K562 (cell line): Measurements from ENCODE around the gene LMO7. TPM values are rescaled to one million over a fixed set of nuclear protein-coding genes. Genes with fewer than 3 reads are reported as not detected.

Source experiments
- ATAC-seq: fragments of 200-7000 bp; cut with Tn5 transposase; 3 replicates; pipeline ENCODE4 v1.9.1; 2020; ENCODE audit warnings: moderate library complexity
- BruUV-seq: library from RNA; stranded (reverse); fragments of 400-500 nt; replicated peaks from 2 replicates; lab custom pipeline; 2021; lab: Mats Ljungman, UMichigan
- CTCF ChIA-PET: fragments of 300-600 bp; formaldehyde crosslinking; extraction: SDS; loops from one replicate; lab custom pipeline; 2021; ENCODE audit warnings: low intra/inter-chr PET ratio; lab: Yijun Ruan, JAX
- POLR2A ChIA-PET: fragments of 300-600, 350-650 bp; sonication (Branson Sonifier 250); formaldehyde crosslinking; extraction: SDS; loops from one replicate; lab custom pipeline; 2021; ENCODE audit warnings: antibody characterized with exemption, inconsistent platforms; lab: Yijun Ruan, JAX
- DNase-seq, 4 experiments: peaks; one replicate each; pipeline versions ENCODE4 v3.0.0 to v3.0.0-alpha.2; 2011 to 2018; ENCODE audit warnings: low spot score in 3 of 4, mixed read lengths in 3 of 4; ENCODE audit errors: extremely low read depth in 1 of 4
- FAIRE-seq: peaks from 2 replicates; lab custom pipeline; 2011; peaks lifted over from hg19 to GRCh38; lab: Jason Lieb, UNC
- H2AFZ ChIP-seq: 2 replicates; pipeline ENCODE4 v1.6.0; 2011; ENCODE audit warnings: low read depth, low read length, control low read depth, inconsistent platforms
- H3K27ac ChIP-seq: fragments of 200-600 bp; 3 replicates; pipeline ENCODE4 v1.8.0; 2011; ENCODE audit warnings: low read depth, mild to moderate bottlenecking, control low read depth, inconsistent platforms, low read length, moderate library complexity, mixed read lengths; ENCODE audit errors: extremely low read depth
- H3K27me3 ChIP-seq, 2 experiments: fragments of 300-600 bp in 1 of 2; 2 replicates in 1 of 2; 3 replicates in 1 of 2; pipeline versions ENCODE4 v1.6.0 to v1.8.0; 2011; ENCODE audit warnings: inconsistent platforms in 2 of 2, low read length in 2 of 2, mild to moderate bottlenecking in 1 of 2, mixed read lengths in 1 of 2, moderate library complexity in 1 of 2; ENCODE audit not compliant: control insufficient read depth in 2 of 2, insufficient read depth in 2 of 2
- H3K36me3 ChIP-seq: fragments of 300-600 bp; 3 replicates; pipeline ENCODE4 v1.8.0; 2011; ENCODE audit warnings: mild to moderate bottlenecking, low read length, inconsistent platforms; ENCODE audit not compliant: control insufficient read depth, insufficient read depth
- H3K4me1 ChIP-seq, 2 experiments: fragments of 200-600 bp in 1 of 2; replicated peaks in 1 of 2; 2 replicates in 1 of 2; 3 replicates in 1 of 2; pipeline versions ENCODE4 v1.5.1 to v1.8.0; 2011; ENCODE audit warnings: inconsistent platforms in 2 of 2, low read length in 2 of 2, mild to moderate bottlenecking in 1 of 2, mixed read lengths in 1 of 2, moderate library complexity in 1 of 2; ENCODE audit not compliant: control insufficient read depth in 2 of 2, insufficient read depth in 2 of 2
- H3K4me2 ChIP-seq: 2 replicates; pipeline ENCODE4 v1.6.1; 2011; ENCODE audit warnings: low read length, control low read depth, inconsistent platforms, mixed read lengths; ENCODE audit not compliant: insufficient read depth
- H3K4me3 ChIP-seq: fragments of 200-600 bp; sonication (generic), shearing (Covaris generic); 2 replicates; pipeline ENCODE4 v1.5.1; 2016; ENCODE audit warnings: control low read depth, inconsistent platforms
- H3K79me2 ChIP-seq: fragments of 200-600 bp; 3 replicates; pipeline ENCODE4 v1.8.0; 2011; ENCODE audit warnings: low read length, inconsistent platforms; ENCODE audit not compliant: control insufficient read depth, insufficient read depth
- H3K9ac ChIP-seq, 2 experiments: 2 replicates each; pipeline versions ENCODE4 v1.6.0 to v1.6.1; 2011; ENCODE audit warnings: low read depth in 2 of 2, low read length in 2 of 2, control low read depth in 1 of 2, inconsistent platforms in 1 of 2, mild to moderate bottlenecking in 1 of 2, mixed read lengths in 1 of 2; ENCODE audit not compliant: insufficient read depth in 1 of 2
- H3K9me1 ChIP-seq: one replicate; pipeline ENCODE4 v1.6.0; 2011; ENCODE audit warnings: inconsistent platforms, mild to moderate bottlenecking, low read length, moderate library complexity; ENCODE audit not compliant: control insufficient read depth, insufficient read depth
- H3K9me3 ChIP-seq: replicated peaks from 2 replicates; pipeline ENCODE4 v1.5.1; 2011; ENCODE audit warnings: low read depth, low read length, inconsistent platforms; ENCODE audit not compliant: control insufficient read depth, insufficient read depth
- H4K20me1 ChIP-seq: replicated peaks from 2 replicates; pipeline ENCODE4 v1.6.1; 2011; ENCODE audit warnings: low read length, inconsistent platforms, mixed read lengths; ENCODE audit not compliant: control insufficient read depth, insufficient read depth
- ARNT ChIP-seq, 2 experiments: fragments of 450-650 bp; IDR thresholded peaks; 2 replicates each; pipeline ENCODE4 v1.6.1; 2016; ENCODE audit warnings: mild to moderate bottlenecking in 1 of 2
- ATF7 ChIP-seq: fragments of 450-650 bp; IDR thresholded peaks from 2 replicates; pipeline ENCODE4 v1.7.1; 2014; ENCODE audit warnings: mild to moderate bottlenecking, moderate library complexity
- C11orf30 ChIP-seq: fragments of 450-650 bp; IDR thresholded peaks from 2 replicates; pipeline ENCODE4 v1.6.1; 2016; ENCODE audit warnings: low read depth, mild to moderate bottlenecking
- E2F6 ChIP-seq, 2 experiments: IDR thresholded peaks; 2 replicates each; pipeline ENCODE4 v1.6.1; 2011; ENCODE audit warnings: borderline replicate concordance in 1 of 2, control low read depth in 1 of 2, low read depth in 1 of 2, low read length in 1 of 2, mild to moderate bottlenecking in 1 of 2, mixed read lengths in 1 of 2, moderate library complexity in 1 of 2; ENCODE audit not compliant: insufficient read depth in 1 of 2, insufficient read length in 1 of 2, poor library complexity in 1 of 2, severe bottlenecking in 1 of 2; ENCODE audit errors: extremely low read depth in 1 of 2
- E4F1 ChIP-seq: fragments of 250-450 bp; sonication (Bioruptor Pico); IDR thresholded peaks from 2 replicates; pipeline ENCODE4 v1.5.0; 2021; ENCODE audit warnings: mild to moderate bottlenecking, borderline replicate concordance
- HNRNPLL ChIP-seq: fragments of 200-400 bp; formaldehyde crosslinking; IDR thresholded peaks from 2 replicates; pipeline ENCODE4 v1.6.1; 2017; ENCODE audit warnings: low read length, low read depth, mild to moderate bottlenecking; ENCODE audit not compliant: poor library complexity, severe bottlenecking
- KDM2B ChIP-seq: fragments of 250-450 bp; sonication (Bioruptor Pico); IDR thresholded peaks from 2 replicates; pipeline ENCODE4 v1.8.0; 2021; ENCODE audit warnings: mild to moderate bottlenecking, moderate library complexity
- KLF16 ChIP-seq: IDR thresholded peaks from 2 replicates; pipeline ENCODE4 v1.6.1; 2016; ENCODE audit warnings: antibody characterized with exemption
- MBD1 ChIP-seq: fragments of 250-450 bp; sonication (Bioruptor Pico); IDR thresholded peaks from 2 replicates; pipeline ENCODE4 v1.8.0; 2022; ENCODE audit warnings: inconsistent platforms
- POLR3A ChIP-seq: IDR thresholded peaks from 2 replicates; pipeline ENCODE4 v1.6.1; 2011; ENCODE audit warnings: borderline replicate concordance, mild to moderate bottlenecking, moderate library complexity; ENCODE audit not compliant: insufficient read length, insufficient read depth; ENCODE audit errors: extremely low read depth
- TBP ChIP-seq: optimal IDR thresholded peaks from 2 replicates; pipeline ENCODE3; 2011; ENCODE audit warnings: low read depth, low read length, improper control_type of control experiment
- ZFP36 ChIP-seq: fragments of 150-350 bp; IDR thresholded peaks from 2 replicates; pipeline ENCODE4 v1.6.1; 2018; ENCODE audit warnings: low read length, low read depth; ENCODE audit not compliant: partially characterized antibody
- ZFPM2 ChIP-seq: fragments of 250-450 bp; sonication (Bioruptor Pico); IDR thresholded peaks from 2 replicates; pipeline ENCODE4 v1.5.1; 2022; ENCODE audit warnings: mild to moderate bottlenecking
- ZNF12 ChIP-seq: sonication (generic); formaldehyde crosslinking; IDR thresholded peaks from 2 replicates; pipeline ENCODE4 v1.4.0; 2020; ENCODE audit warnings: mild to moderate bottlenecking, missing genetic modification reagents
- ZNF146 ChIP-seq: IDR thresholded peaks from one replicate; pipeline ENCODE4 v1.6.1; 2018; ENCODE audit warnings: missing compliant biosample characterization; ENCODE audit not compliant: unreplicated experiment
- WGBS: fragments of 100-300 bp; shearing (Covaris generic); methylation state at CpG from one replicate; pipeline ENCODE4 v1.1.6; 2016; ENCODE audit warnings: low coverage, mixed read lengths; ENCODE audit not compliant: insufficient coverage; ENCODE audit errors: missing lambda C conversion rate; 5-methylcytosine and 5-hydroxymethylcytosine counted together
- in situ Hi-C: fragments of 300-500 bp; cut with MboI; formaldehyde crosslinking; loops from 4 replicates; pipeline ENCODE4 v1.15.0; 2018; ENCODE audit warnings: inconsistent platforms, mixed read lengths
- intact Hi-C: fragments of 100-400 bp; cut with micrococcal nuclease; formaldehyde crosslinking; loops from 2 replicates; pipeline ENCODE4 v1.14.2; 2022
- polyA plus RNA-seq, 8 experiments: library from polyadenylated mRNA; depleted of rRNA in 4 of 8; stranded (reverse) in 5 of 8; unstranded in 3 of 8; fragments of >200 nt; fragmentation: Nextera tagmentation in 2 of 8; fragmentation: Illumina TruSeq in 1 of 8; extraction: Ambion mirVana in 2 of 8; extraction: Trizol in 1 of 8; gene quantifications; 2 replicates each; pipeline versions ENCODE4 v1.2.1 to v1.2.3, GENCODE V29; 2011 to 2014; ENCODE audit warnings: inconsistent platforms in 1 of 8, missing spikeins in 1 of 8
- total RNA-seq, 7 experiments: library from RNA; depleted of rRNA in 6 of 7; stranded (reverse); fragments of >200 nt in 6 of 7; fragmentation: Illumina TruSeq in 2 of 7; extraction: Trizol in 2 of 7; gene quantifications; 2 replicates each; pipeline versions ENCODE4 v1.2.1 to v1.2.3, GENCODE V29; 2011 to 2021; ENCODE audit warnings: low replicate concordance in 1 of 7

The LMO7 gene
- total and polyA plus RNA-seq, 9 of the 15 experiments (the other 6 are each of a cell fraction or from before 2014, with no cell fraction given): 0.42 to 4.3 (median 1.7) TPM

- no peak overlapping the region for H2AFZ ChIP-seq
- no peaks in the 10 kb centered on the region for H3K9me3 ChIP-seq
- no peaks in the 10 kb centered on the region for H4K20me1 ChIP-seq
- peaks cover 0 to 4% of the 10 kb centered on the region in 2 experiments; a peak in 1 of 5 replicates for H3K27me3 ChIP-seq
- H3K4me3 ChIP-seq: no peak overlapping the region
- WGBS: 22% methylated on average over 1 of the region's 1 CpG
- no peaks in the 10 kb centered on the region for H3K4me1 ChIP-seq
- H3K27ac ChIP-seq: no peak overlapping the region
- TF ChIP-seq ATF7 (no peak), TBP (no peak), KLF16 (no peak), ARNT (IDR thresholded peaks at IDR 0.05) (no peak), HNRNPLL (no peak), MBD1 (CRISPR knock-in tag) (no peak), POLR3A (no peak), ZNF12 (CRISPR knock-in tag) (no peak), ZFP36 (no peak), E2F6 (IDR thresholded peaks at IDR 0.05; ENCODE audit: borderline replicate concordance in 1 of 2, extremely low read depth in 1 of 2, insufficient read depth in 1 of 2, insufficient read length in 1 of 2, low read depth in 1 of 2, low read length in 1 of 2, poor library complexity in 1 of 2, severe bottlenecking in 1 of 2) (no peak), C11orf30 (no peak), E4F1 (CRISPR knock-in tag) (no peak), ZNF146 (CRISPR knock-in tag) (no peak), ZFPM2 (CRISPR knock-in tag) (no peak), KDM2B (CRISPR knock-in tag) (no peak)
- no peaks in the 10 kb centered on the region for H3K36me3 ChIP-seq
- no peaks in the 10 kb centered on the region for H3K9me1 ChIP-seq
- ATAC-seq (no peak), FAIRE-seq (no peak), DNase-seq (no peak)
- no TSS peak for BruUV-seq
- CTCF ChIA-PET: no interaction called here
- H3K4me2 ChIP-seq: no peak overlapping the region
- POLR2A ChIA-PET: no interaction called here
- no peak overlapping the region for H3K9ac ChIP-seq
- intact Hi-C loops (loop anchor here (5.0 kb wide), 1 partner anchor 106 kb away; no protein-coding TSS in a partner anchor), in situ Hi-C loops (no loop called here)
- H3K79me2 ChIP-seq: no peaks in the 10 kb centered on the region
These were observed 167.1 kb downstream of the LMO7 start for GRCh38 chr13:75803164-75803611.
